ENCODE results near the gene MRNIP. TPM values are rescaled to one million over a fixed set of nuclear protein-coding genes. Genes with fewer than 3 reads are reported as not detected.
A peak's percentile ranks its signal among the peaks of the same experiment; 100 is the strongest.
"Not testable (repeated sequence)": the region's sequence is repeated elsewhere in the genome, so short reads cannot be mapped to it uniquely, and the experiment has no call there.

The MRNIP gene
- polyA plus RNA-seq, 4 donors: 11.3 to 39.3 (median 20.7) TPM

- no peak overlapping the region for H3K4me3 ChIP-seq (ENCODE audit: low read depth in 1 of 3, low read length in 3 of 3)
- H3K36me3 ChIP-seq (ENCODE audit: control insufficient read depth in 3 of 3, insufficient read depth in 2 of 3, low read depth in 1 of 3, low read length in 3 of 3): peaks cover 28 to 83% (median 33%) of the 10 kb centered on the region in 3 donors
- FAIRE-seq: no peak
- no peaks in the 10 kb centered on the region for H3K9me3 ChIP-seq (ENCODE audit: control insufficient read depth in 2 of 2, insufficient read depth in 1 of 2, low read depth in 1 of 2, low read length in 1 of 2)
- H3K27ac ChIP-seq (ENCODE audit: low read depth in 1 of 3, low read length in 2 of 3): peak overlapping the region in 2 of 3 donors; percentile 38 to 87
- peak; percentile 67 to 85 for DNase-seq
- 66 to 73% (median 69%) methylated on average over 16 to 19 of the region's 19 CpGs for WGBS, 3 donors
- peaks cover 0 to 3% (median 2%) of the 10 kb centered on the region in 3 donors for H3K4me1 ChIP-seq (ENCODE audit: control insufficient read depth in 3 of 3, insufficient read depth in 2 of 3, low read depth in 1 of 3, low read length in 2 of 3)
- H3K27me3 ChIP-seq (ENCODE audit: control insufficient read depth in 3 of 3, insufficient read depth in 3 of 3, low read length in 3 of 3): no peaks in the 10 kb centered on the region
These were observed 22.2 kb downstream of the MRNIP start for GRCh38 chr5:179836225-179837019.

DNA sequence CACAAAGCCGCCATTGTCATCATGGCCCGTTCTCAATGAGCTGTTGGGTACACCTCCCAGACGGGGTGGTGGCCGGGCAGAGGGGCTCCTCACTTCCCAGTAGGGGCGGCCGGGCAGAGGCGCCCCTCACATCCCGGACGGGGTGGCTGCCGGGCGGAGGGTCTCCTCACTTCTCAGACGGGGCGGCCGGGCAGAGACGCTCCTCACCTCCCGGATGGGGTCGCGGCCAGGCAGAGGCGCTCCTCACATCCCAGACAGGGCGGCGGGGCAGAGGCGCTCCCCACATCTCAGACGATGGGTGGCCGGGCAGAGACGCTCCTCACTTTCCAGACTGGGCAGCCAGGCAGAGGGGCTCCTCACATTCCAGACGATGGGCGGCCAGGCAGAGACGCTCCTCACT, 23.7 kb downstream of the MRNIP start:
- not testable (repeated sequence) for FAIRE-seq; H3K27ac ChIP-seq (ENCODE audit: low read depth in 1 of 3, low read length in 2 of 3); DNase-seq; H3K4me1 ChIP-seq (ENCODE audit: control insufficient read depth in 3 of 3, insufficient read depth in 2 of 3, low read depth in 1 of 3, low read length in 2 of 3); H3K9me3 ChIP-seq (ENCODE audit: control insufficient read depth in 2 of 2, insufficient read depth in 1 of 2, low read depth in 1 of 2, low read length in 1 of 2); H3K27me3 ChIP-seq (ENCODE audit: control insufficient read depth in 3 of 3, insufficient read depth in 3 of 3, low read length in 3 of 3); H3K4me3 ChIP-seq (ENCODE audit: low read depth in 1 of 3, low read length in 3 of 3)
- 96 to 100% (median 99%) methylated on average over 12 to 26 of the region's 28 CpGs for WGBS, 3 donors
- peaks cover 37 to 81% (median 42%) of the 10 kb centered on the region in 3 donors for H3K36me3 ChIP-seq (ENCODE audit: control insufficient read depth in 3 of 3, insufficient read depth in 2 of 3, low read depth in 1 of 3, low read length in 3 of 3)

- WGBS, 3 donors: 82 to 91% (median 87%) methylated on average over 8 of the region's 8 CpGs
- no peak for FAIRE-seq
- H3K36me3 ChIP-seq (ENCODE audit: control insufficient read depth in 3 of 3, insufficient read depth in 2 of 3, low read depth in 1 of 3, low read length in 3 of 3): peaks cover 38 to 80% (median 47%) of the 10 kb centered on the region in 3 donors
- DNase-seq: no peak
- H3K4me3 ChIP-seq (ENCODE audit: low read depth in 1 of 3, low read length in 3 of 3): no peak overlapping the region
- H3K9me3 ChIP-seq (ENCODE audit: control insufficient read depth in 2 of 2, insufficient read depth in 1 of 2, low read depth in 1 of 2, low read length in 1 of 2): no peaks in the 10 kb centered on the region
- H3K27ac ChIP-seq (ENCODE audit: low read depth in 1 of 3, low read length in 2 of 3): no peak overlapping the region
- H3K27me3 ChIP-seq (ENCODE audit: control insufficient read depth in 3 of 3, insufficient read depth in 3 of 3, low read length in 3 of 3): no peaks in the 10 kb centered on the region
- peaks cover 0 to 3% (median 2%) of the 10 kb centered on the region in 3 donors for H3K4me1 ChIP-seq (ENCODE audit: control insufficient read depth in 3 of 3, insufficient read depth in 2 of 3, low read depth in 1 of 3, low read length in 2 of 3)
These were observed 24.5 kb downstream of the MRNIP start for GRCh38 chr5:179834120-179834519.

DNA sequence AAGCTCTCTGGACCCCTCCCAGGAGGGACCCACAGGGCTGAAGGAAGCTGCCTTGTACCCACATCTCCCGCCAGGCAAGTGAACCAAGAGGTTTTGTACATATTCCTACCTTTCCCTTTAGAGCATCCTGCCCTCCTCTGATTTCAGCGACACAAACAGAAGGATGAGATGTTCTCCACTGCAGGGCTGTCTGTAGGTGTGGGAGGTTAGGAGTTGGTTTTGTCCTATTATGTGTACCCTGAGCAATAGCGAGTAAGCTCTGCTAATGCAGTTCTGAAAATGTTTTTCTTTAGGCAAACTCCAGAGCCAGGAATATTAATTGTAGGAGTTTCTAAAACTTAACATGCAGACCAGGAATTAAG, 24.9 kb downstream of the MRNIP start:
- H3K27me3 ChIP-seq (ENCODE audit: control insufficient read depth in 3 of 3, insufficient read depth in 3 of 3, low read length in 3 of 3): no peaks in the 10 kb centered on the region
- FAIRE-seq (no peak), DNase-seq (no peak)
- H3K4me3 ChIP-seq (ENCODE audit: low read depth in 1 of 3, low read length in 3 of 3): no peak overlapping the region
- peaks cover 0 to 3% (median 2%) of the 10 kb centered on the region in 3 donors for H3K4me1 ChIP-seq (ENCODE audit: control insufficient read depth in 3 of 3, insufficient read depth in 2 of 3, low read depth in 1 of 3, low read length in 2 of 3)
- H3K9me3 ChIP-seq (ENCODE audit: control insufficient read depth in 2 of 2, insufficient read depth in 1 of 2, low read depth in 1 of 2, low read length in 1 of 2): no peaks in the 10 kb centered on the region
- H3K27ac ChIP-seq (ENCODE audit: low read depth in 1 of 3, low read length in 2 of 3): no peak overlapping the region
- peaks cover 38 to 81% (median 50%) of the 10 kb centered on the region in 3 donors for H3K36me3 ChIP-seq (ENCODE audit: control insufficient read depth in 3 of 3, insufficient read depth in 2 of 3, low read depth in 1 of 3, low read length in 3 of 3)
- WGBS, 3 donors: 98 to 100% (median 98%) methylated on average over 3 of the region's 3 CpGs

- 88 to 92% (median 90%) methylated on average over 23 of the region's 23 CpGs for WGBS, 3 donors
- peaks cover 0 to 3% (median 2%) of the 10 kb centered on the region in 3 donors for H3K4me1 ChIP-seq (ENCODE audit: control insufficient read depth in 3 of 3, insufficient read depth in 2 of 3, low read depth in 1 of 3, low read length in 2 of 3)
- H3K27me3 ChIP-seq (ENCODE audit: control insufficient read depth in 3 of 3, insufficient read depth in 3 of 3, low read length in 3 of 3): no peaks in the 10 kb centered on the region
- no peak for DNase-seq
- no peak overlapping the region for H3K27ac ChIP-seq (ENCODE audit: low read depth in 1 of 3, low read length in 2 of 3)
- H3K36me3 ChIP-seq (ENCODE audit: control insufficient read depth in 3 of 3, insufficient read depth in 2 of 3, low read depth in 1 of 3, low read length in 3 of 3): peaks cover 38 to 81% (median 51%) of the 10 kb centered on the region in 3 donors
- H3K9me3 ChIP-seq (ENCODE audit: control insufficient read depth in 2 of 2, insufficient read depth in 1 of 2, low read depth in 1 of 2, low read length in 1 of 2): no peaks in the 10 kb centered on the region
- no peak overlapping the region for H3K4me3 ChIP-seq (ENCODE audit: low read depth in 1 of 3, low read length in 3 of 3)
- FAIRE-seq: no peak
These were observed 25.4 kb downstream of the MRNIP start for GRCh38 chr5:179833056-179833708.

GRCh38 chr5:179832039-179832745, 26.4 kb downstream of the MRNIP start:
- 90 to 95% (median 94%) methylated on average over 19 to 20 of the region's 20 CpGs for WGBS, 3 donors
- Histone ChIP-seq H3K27ac (ENCODE audit: low read depth in 1 of 3, low read length in 2 of 3) (no peak overlapping the region), H3K4me3 (ENCODE audit: low read depth in 1 of 3, low read length in 3 of 3) (no peak overlapping the region), H3K4me1 (ENCODE audit: control insufficient read depth in 3 of 3, insufficient read depth in 2 of 3, low read depth in 1 of 3, low read length in 2 of 3) (peaks cover 0 to 11% (median 3%) of the 10 kb centered on the region in 3 donors), H3K27me3 (ENCODE audit: control insufficient read depth in 3 of 3, insufficient read depth in 3 of 3, low read length in 3 of 3) (no peaks in the 10 kb centered on the region), H3K9me3 (ENCODE audit: control insufficient read depth in 2 of 2, insufficient read depth in 1 of 2, low read depth in 1 of 2, low read length in 1 of 2) (no peaks in the 10 kb centered on the region), H3K36me3 (ENCODE audit: control insufficient read depth in 3 of 3, insufficient read depth in 2 of 3, low read depth in 1 of 3, low read length in 3 of 3) (peaks cover 29 to 80% (median 47%) of the 10 kb centered on the region in 3 donors)
- DNase-seq (no peak), FAIRE-seq (no peak)

GRCh38 chr5:179830818-179831468, 27.7 kb downstream of the MRNIP start:
- FAIRE-seq (no peak), DNase-seq (no peak)
- Histone ChIP-seq H3K9me3 (ENCODE audit: control insufficient read depth in 2 of 2, insufficient read depth in 1 of 2, low read depth in 1 of 2, low read length in 1 of 2) (no peaks in the 10 kb centered on the region), H3K4me1 (ENCODE audit: control insufficient read depth in 3 of 3, insufficient read depth in 2 of 3, low read depth in 1 of 3, low read length in 2 of 3) (peaks cover 0 to 20% (median 1%) of the 10 kb centered on the region in 3 donors), H3K27me3 (ENCODE audit: control insufficient read depth in 3 of 3, insufficient read depth in 3 of 3, low read length in 3 of 3) (no peaks in the 10 kb centered on the region), H3K36me3 (ENCODE audit: control insufficient read depth in 3 of 3, insufficient read depth in 2 of 3, low read depth in 1 of 3, low read length in 3 of 3) (peaks cover 26 to 81% (median 40%) of the 10 kb centered on the region in 3 donors), H3K4me3 (ENCODE audit: low read depth in 1 of 3, low read length in 3 of 3) (no peak overlapping the region), H3K27ac (ENCODE audit: low read depth in 1 of 3, low read length in 2 of 3) (no peak overlapping the region)
- WGBS, 3 donors: 93 to 98% (median 94%) methylated on average over 7 of the region's 7 CpGs

Data from small intestine (tissue), 7 donors.